HEK293 (cell line): ENCODE results near the gene RAB11FIP3.

Experiments
- EGR2 ChIP-seq: fragments of 450-650 bp; formaldehyde crosslinking; IDR thresholded peaks from 2 replicates; pipeline ENCODE4 v1.5.1; 2016; ENCODE audit warnings: low read depth, missing biosample characterization, missing genetic modification characterization
- KLF16 ChIP-seq: fragments of 450-650 bp; formaldehyde crosslinking; IDR thresholded peaks from 2 replicates; pipeline ENCODE4 v1.5.1; 2017; ENCODE audit warnings: missing biosample characterization, missing genetic modification characterization
- ZBTB17 ChIP-seq: fragments of 450-650 bp; formaldehyde crosslinking; IDR thresholded peaks from 2 replicates; pipeline ENCODE4 v1.5.1; 2016; ENCODE audit warnings: missing biosample characterization, missing genetic modification characterization
- ZNF223 ChIP-seq: fragments of 450-650 bp; formaldehyde crosslinking; IDR thresholded peaks from 2 replicates; pipeline ENCODE4 v1.5.1; 2016; ENCODE audit warnings: missing biosample characterization, missing genetic modification characterization
- ZNF624 ChIP-seq: fragments of 450-650 bp; formaldehyde crosslinking; IDR thresholded peaks from 2 replicates; pipeline ENCODE4 v1.5.1; 2017; ENCODE audit warnings: missing biosample characterization, missing genetic modification characterization
- TF ChIP-seq, protein P1 (sequence below): fragments of 450-650 bp; formaldehyde crosslinking; IDR thresholded peaks from 2 replicates; pipeline ENCODE4 v1.5.1; 2016; ENCODE audit warnings: missing biosample characterization, missing genetic modification characterization
- TF ChIP-seq, protein P2 (sequence below): fragments of 450-650 bp; formaldehyde crosslinking; IDR thresholded peaks from 2 replicates; pipeline ENCODE4 v1.5.1; 2016; ENCODE audit warnings: missing biosample characterization, missing genetic modification characterization
- TF ChIP-seq, protein P3 (sequence below): IDR thresholded peaks from 2 replicates; pipeline ENCODE4 v1.6.1; 2011; ENCODE audit warnings: mild to moderate bottlenecking, low read depth, low read length, borderline replicate concordance
- TF ChIP-seq, protein P4 (sequence below): fragments of 450-650 bp; formaldehyde crosslinking; IDR thresholded peaks from 2 replicates; pipeline ENCODE4 v1.5.1; 2016; ENCODE audit warnings: missing biosample characterization, missing genetic modification characterization

DNA sequence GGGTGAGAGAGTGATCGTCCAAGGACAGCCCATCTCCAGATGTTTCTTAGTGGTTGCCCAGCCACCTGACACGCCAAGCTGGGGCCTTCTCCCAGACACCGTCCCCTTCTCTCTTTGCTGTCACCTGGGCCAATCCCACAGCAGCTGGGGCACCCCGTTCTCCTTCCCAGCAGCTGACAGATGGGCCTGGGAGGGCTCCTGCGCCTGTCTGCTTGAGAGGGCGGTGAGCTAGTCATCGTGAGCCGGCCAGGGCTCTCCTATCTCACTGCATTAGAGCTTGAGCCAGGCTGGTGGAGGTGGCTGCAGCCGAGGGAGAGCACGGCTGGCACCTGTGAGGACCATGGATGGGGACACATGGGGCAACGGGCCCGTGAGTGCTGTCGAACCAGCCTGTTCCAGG, 41.2 kb downstream of the RAB11FIP3 start:
- TF ChIP-seq ZNF223 (tag by site-specific recombination) (no peak), ZNF624 (tag by site-specific recombination) (no peak), KLF16 (no peak), ZBTB17 (tag by site-specific recombination) (no peak), EGR2 (tag by site-specific recombination) (no peak)
- TF ChIP-seq, protein P1, sequence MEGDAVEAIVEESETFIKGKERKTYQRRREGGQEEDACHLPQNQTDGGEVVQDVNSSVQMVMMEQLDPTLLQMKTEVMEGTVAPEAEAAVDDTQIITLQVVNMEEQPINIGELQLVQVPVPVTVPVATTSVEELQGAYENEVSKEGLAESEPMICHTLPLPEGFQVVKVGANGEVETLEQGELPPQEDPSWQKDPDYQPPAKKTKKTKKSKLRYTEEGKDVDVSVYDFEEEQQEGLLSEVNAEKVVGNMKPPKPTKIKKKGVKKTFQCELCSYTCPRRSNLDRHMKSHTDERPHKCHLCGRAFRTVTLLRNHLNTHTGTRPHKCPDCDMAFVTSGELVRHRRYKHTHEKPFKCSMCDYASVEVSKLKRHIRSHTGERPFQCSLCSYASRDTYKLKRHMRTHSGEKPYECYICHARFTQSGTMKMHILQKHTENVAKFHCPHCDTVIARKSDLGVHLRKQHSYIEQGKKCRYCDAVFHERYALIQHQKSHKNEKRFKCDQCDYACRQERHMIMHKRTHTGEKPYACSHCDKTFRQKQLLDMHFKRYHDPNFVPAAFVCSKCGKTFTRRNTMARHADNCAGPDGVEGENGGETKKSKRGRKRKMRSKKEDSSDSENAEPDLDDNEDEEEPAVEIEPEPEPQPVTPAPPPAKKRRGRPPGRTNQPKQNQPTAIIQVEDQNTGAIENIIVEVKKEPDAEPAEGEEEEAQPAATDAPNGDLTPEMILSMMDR, result no peak
- TF ChIP-seq, protein P2, sequence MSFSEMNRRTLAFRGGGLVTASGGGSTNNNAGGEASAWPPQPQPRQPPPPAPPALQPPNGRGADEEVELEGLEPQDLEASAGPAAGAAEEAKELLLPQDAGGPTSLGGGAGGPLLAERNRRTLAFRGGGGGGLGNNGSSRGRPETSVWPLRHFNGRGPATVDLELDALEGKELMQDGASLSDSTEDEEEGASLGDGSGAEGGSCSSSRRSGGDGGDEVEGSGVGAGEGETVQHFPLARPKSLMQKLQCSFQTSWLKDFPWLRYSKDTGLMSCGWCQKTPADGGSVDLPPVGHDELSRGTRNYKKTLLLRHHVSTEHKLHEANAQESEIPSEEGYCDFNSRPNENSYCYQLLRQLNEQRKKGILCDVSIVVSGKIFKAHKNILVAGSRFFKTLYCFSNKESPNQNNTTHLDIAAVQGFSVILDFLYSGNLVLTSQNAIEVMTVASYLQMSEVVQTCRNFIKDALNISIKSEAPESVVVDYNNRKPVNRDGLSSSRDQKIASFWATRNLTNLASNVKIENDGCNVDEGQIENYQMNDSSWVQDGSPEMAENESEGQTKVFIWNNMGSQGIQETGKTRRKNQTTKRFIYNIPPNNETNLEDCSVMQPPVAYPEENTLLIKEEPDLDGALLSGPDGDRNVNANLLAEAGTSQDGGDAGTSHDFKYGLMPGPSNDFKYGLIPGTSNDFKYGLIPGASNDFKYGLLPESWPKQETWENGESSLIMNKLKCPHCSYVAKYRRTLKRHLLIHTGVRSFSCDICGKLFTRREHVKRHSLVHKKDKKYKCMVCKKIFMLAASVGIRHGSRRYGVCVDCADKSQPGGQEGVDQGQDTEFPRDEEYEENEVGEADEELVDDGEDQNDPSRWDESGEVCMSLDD (tag by site-specific recombination), result no peak
- TF ChIP-seq, protein P3, sequence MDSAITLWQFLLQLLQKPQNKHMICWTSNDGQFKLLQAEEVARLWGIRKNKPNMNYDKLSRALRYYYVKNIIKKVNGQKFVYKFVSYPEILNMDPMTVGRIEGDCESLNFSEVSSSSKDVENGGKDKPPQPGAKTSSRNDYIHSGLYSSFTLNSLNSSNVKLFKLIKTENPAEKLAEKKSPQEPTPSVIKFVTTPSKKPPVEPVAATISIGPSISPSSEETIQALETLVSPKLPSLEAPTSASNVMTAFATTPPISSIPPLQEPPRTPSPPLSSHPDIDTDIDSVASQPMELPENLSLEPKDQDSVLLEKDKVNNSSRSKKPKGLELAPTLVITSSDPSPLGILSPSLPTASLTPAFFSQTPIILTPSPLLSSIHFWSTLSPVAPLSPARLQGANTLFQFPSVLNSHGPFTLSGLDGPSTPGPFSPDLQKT, result no peak
- TF ChIP-seq, protein P4, sequence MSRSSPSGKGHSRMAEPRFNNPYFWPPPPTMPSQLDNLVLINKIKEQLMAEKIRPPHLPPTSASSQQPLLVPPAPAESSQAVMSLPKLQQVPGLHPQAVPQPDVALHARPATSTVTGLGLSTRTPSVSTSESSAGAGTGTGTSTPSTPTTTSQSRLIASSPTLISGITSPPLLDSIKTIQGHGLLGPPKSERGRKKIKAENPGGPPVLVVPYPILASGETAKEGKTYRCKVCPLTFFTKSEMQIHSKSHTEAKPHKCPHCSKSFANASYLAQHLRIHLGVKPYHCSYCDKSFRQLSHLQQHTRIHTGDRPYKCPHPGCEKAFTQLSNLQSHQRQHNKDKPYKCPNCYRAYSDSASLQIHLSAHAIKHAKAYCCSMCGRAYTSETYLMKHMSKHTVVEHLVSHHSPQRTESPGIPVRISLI, result no peak
